ENCODE results near the gene GGA3.

- TF ChIP-seq EP300 (IDR thresholded peaks at IDR 0.05; ENCODE audit: borderline replicate concordance) (no peak), TCF12 (IDR thresholded peaks at IDR 0.05; ENCODE audit: low read depth) (no peak), TAF1 (IDR thresholded peaks at IDR 0.05; ENCODE audit: low read depth) (no peak), REST (IDR thresholded peaks at IDR 0.05; ENCODE audit: low read depth) (no peak), RAD21 (IDR thresholded peaks at IDR 0.05; ENCODE audit: low read depth) (no peak), FOXM1 (IDR thresholded peaks at IDR 0.05; ENCODE audit: borderline replicate concordance, low read depth) (no peak)
These were observed 41.6 kb downstream of the GGA3 start for GRCh38 chr17:75219815-75220214.
